Ovary (tissue), 3 donors: ENCODE data around the gene ATN1.
"Not testable (repeated sequence)": the region's sequence is repeated elsewhere in the genome, so short reads cannot be mapped to it uniquely, and the experiment has no call there.

Experiments
- CTCF ChIP-seq, 3 donors: fragments of 450-650 bp in 2 of 3; fragments of 200-600 bp in 1 of 3; IDR thresholded peaks; one replicate each; pipeline versions ENCODE4 v1.5.1 to v1.8.0; 2016 to 2022; ENCODE audit warnings: antibody characterized with exemption in 3 of 3, mild to moderate bottlenecking in 1 of 3
- POLR2A ChIP-seq: fragments of 450-650 bp; IDR thresholded peaks from one replicate; pipeline ENCODE4 v1.6.1; 2017; ENCODE audit warnings: antibody characterized with exemption, mild to moderate bottlenecking, moderate library complexity
- donor health status: DM: no; HTN: no; CAD: no.

- TF ChIP-seq CTCF (IDR thresholded peaks at IDR 0.05); POLR2A: not testable (repeated sequence)
These were observed 41.4 kb upstream of the ATN1 start for GRCh38 chr12:6886206-6886999.
